PC-3 (cell line): ENCODE measurements around the gene TGFBR3.

Experiments used
- EZH2 ChIP-seq: fragments of 300-600 bp; sonication (generic); IDR thresholded peaks from one replicate; pipeline ENCODE4 v1.6.1; 2017; ENCODE audit warnings: antibody characterized with exemption, mild to moderate bottlenecking, low read length; ENCODE audit not compliant: unreplicated experiment
- TF ChIP-seq, protein P1 (sequence below): fragments of 300-600 bp; sonication (generic); conservative IDR thresholded peaks from 2 replicates; pipeline ENCODE4 v1.5.1; 2017; ENCODE audit warnings: antibody characterized with exemption, low read depth, mild to moderate bottlenecking, low read length

DNA sequence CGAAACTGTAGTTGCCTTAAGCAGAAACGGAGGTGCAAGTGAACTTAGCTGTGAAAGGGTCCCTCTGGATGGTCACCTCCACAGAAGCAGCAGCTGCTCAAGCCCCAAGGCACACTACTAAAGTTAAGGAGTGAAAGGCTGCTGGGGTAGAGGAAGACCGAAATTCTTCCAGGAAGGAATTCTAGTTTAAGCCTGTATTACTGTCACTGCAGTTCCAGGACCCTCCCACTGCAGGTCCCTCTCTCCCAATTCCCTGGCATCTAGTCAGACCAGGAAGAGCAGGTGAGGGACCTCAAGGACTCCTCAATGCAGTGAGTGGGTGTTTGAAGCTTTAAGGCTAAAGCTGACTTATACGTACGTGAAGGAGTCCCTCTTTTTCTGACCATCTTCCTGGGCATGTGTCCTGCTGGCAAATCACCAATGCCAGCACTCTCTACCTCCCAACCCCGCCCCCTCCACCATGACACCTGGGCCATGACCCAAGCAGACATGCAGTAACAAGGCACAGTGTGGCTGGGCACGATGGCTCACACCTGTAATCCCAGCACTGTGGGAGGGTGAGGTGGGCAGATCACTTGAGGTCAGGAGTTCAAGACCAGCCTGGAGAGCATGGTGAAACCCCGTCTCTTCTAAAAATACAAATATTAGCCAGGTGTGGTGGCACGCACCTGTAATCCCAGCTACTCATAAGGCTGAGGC lies 57.2 kb downstream of the TGFBR3 start:
- TF ChIP-seq, protein P1, sequence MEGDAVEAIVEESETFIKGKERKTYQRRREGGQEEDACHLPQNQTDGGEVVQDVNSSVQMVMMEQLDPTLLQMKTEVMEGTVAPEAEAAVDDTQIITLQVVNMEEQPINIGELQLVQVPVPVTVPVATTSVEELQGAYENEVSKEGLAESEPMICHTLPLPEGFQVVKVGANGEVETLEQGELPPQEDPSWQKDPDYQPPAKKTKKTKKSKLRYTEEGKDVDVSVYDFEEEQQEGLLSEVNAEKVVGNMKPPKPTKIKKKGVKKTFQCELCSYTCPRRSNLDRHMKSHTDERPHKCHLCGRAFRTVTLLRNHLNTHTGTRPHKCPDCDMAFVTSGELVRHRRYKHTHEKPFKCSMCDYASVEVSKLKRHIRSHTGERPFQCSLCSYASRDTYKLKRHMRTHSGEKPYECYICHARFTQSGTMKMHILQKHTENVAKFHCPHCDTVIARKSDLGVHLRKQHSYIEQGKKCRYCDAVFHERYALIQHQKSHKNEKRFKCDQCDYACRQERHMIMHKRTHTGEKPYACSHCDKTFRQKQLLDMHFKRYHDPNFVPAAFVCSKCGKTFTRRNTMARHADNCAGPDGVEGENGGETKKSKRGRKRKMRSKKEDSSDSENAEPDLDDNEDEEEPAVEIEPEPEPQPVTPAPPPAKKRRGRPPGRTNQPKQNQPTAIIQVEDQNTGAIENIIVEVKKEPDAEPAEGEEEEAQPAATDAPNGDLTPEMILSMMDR: no peak
- no peak for TF ChIP-seq EZH2
